HL-60 (cell line): ENCODE data around the gene OGFOD3.

Experiments
- DNase-seq, 2 experiments: peaks; one replicate each; pipeline ENCODE4 v3.0.0-alpha.2; 2010 to 2020; ENCODE audit warnings: low read depth in 1 of 2, low spot score in 1 of 2
- H3K27ac ChIP-seq: fragments of 250-450 bp; sonication (Bioruptor Pico); replicated peaks from 2 replicates; pipeline ENCODE4 v1.5.1; 2020; ENCODE audit warnings: mild to moderate bottlenecking, moderate library complexity
- H3K27me3 ChIP-seq: fragments of 250-450 bp; sonication (Bioruptor Pico); 2 replicates; pipeline ENCODE4 v1.5.1; 2021; ENCODE audit warnings: mild to moderate bottlenecking, moderate library complexity; ENCODE audit not compliant: insufficient read depth, poor library complexity, severe bottlenecking
- H3K4me3 ChIP-seq: replicated peaks from 2 replicates; pipeline ENCODE4 v1.5.1; 2011; ENCODE audit warnings: mild to moderate bottlenecking, control low read depth, low read length; ENCODE audit not compliant: insufficient read depth
- GABPA ChIP-seq: IDR thresholded peaks from 2 replicates; pipeline ENCODE4 v1.6.1; 2012; ENCODE audit warnings: low read depth
- POLR2AphosphoS5 ChIP-seq: IDR thresholded peaks from 2 replicates; pipeline ENCODE4 v1.6.1; 2012; ENCODE audit warnings: low read depth
- SPI1 ChIP-seq: IDR thresholded peaks from 2 replicates; pipeline ENCODE4 v1.6.1; 2012; ENCODE audit warnings: low read depth, mild to moderate bottlenecking, borderline replicate concordance
- TF ChIP-seq, protein P1 (sequence below): IDR thresholded peaks from one replicate; pipeline ENCODE4 v1.5.1; 2011; ENCODE audit warnings: low read length, control low read depth, inconsistent platforms; ENCODE audit not compliant: insufficient read depth
- TF ChIP-seq, protein P2 (sequence below): IDR thresholded peaks from 2 replicates; pipeline ENCODE4 v1.6.1; 2012; ENCODE audit warnings: low read depth; ENCODE audit not compliant: insufficient replicate concordance

Gene OGFOD3

DNA sequence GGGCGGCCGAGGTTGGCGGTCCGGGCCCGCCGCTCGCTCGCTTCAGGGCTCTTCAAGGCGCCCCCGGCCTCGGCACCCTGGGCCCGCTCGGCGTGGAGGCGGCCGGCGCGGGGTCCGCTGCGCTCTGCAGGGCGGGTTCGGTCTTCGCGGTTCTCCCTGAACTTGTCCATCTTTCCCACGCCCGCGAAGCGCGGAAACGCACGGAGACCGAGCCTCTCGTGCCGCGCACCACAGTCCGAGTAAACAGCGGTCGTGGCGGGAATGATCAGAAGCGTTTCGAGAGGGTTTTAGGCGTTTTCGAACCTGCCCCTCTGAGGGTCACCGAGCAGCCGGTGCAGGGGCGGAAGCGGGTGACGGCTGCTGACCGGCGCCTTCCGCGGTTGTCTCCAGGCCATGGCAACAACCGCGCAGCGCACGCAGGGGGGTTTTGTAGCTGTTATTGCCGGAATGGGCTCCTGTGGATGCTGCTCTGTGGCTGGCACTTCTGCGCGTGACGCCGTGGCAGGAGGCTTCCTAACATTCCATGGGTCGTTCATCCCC, 40.6 kb upstream of the OGFOD3 start:
- H3K27me3 ChIP-seq, result no peaks in the 10 kb centered on the region
- peak overlapping the region; percentile 97 for H3K27ac ChIP-seq
- H3K4me3 ChIP-seq, result peak overlapping the region; percentile 86
- TF ChIP-seq, protein P1, sequence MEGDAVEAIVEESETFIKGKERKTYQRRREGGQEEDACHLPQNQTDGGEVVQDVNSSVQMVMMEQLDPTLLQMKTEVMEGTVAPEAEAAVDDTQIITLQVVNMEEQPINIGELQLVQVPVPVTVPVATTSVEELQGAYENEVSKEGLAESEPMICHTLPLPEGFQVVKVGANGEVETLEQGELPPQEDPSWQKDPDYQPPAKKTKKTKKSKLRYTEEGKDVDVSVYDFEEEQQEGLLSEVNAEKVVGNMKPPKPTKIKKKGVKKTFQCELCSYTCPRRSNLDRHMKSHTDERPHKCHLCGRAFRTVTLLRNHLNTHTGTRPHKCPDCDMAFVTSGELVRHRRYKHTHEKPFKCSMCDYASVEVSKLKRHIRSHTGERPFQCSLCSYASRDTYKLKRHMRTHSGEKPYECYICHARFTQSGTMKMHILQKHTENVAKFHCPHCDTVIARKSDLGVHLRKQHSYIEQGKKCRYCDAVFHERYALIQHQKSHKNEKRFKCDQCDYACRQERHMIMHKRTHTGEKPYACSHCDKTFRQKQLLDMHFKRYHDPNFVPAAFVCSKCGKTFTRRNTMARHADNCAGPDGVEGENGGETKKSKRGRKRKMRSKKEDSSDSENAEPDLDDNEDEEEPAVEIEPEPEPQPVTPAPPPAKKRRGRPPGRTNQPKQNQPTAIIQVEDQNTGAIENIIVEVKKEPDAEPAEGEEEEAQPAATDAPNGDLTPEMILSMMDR, result no peak
- no peak for TF ChIP-seq GABPA
- no peak for TF ChIP-seq SPI1
- TF ChIP-seq, protein P2, sequence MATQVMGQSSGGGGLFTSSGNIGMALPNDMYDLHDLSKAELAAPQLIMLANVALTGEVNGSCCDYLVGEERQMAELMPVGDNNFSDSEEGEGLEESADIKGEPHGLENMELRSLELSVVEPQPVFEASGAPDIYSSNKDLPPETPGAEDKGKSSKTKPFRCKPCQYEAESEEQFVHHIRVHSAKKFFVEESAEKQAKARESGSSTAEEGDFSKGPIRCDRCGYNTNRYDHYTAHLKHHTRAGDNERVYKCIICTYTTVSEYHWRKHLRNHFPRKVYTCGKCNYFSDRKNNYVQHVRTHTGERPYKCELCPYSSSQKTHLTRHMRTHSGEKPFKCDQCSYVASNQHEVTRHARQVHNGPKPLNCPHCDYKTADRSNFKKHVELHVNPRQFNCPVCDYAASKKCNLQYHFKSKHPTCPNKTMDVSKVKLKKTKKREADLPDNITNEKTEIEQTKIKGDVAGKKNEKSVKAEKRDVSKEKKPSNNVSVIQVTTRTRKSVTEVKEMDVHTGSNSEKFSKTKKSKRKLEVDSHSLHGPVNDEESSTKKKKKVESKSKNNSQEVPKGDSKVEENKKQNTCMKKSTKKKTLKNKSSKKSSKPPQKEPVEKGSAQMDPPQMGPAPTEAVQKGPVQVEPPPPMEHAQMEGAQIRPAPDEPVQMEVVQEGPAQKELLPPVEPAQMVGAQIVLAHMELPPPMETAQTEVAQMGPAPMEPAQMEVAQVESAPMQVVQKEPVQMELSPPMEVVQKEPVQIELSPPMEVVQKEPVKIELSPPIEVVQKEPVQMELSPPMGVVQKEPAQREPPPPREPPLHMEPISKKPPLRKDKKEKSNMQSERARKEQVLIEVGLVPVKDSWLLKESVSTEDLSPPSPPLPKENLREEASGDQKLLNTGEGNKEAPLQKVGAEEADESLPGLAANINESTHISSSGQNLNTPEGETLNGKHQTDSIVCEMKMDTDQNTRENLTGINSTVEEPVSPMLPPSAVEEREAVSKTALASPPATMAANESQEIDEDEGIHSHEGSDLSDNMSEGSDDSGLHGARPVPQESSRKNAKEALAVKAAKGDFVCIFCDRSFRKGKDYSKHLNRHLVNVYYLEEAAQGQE, result no peak
- TF ChIP-seq POLR2AphosphoS5, result no peak
- DNase-seq, result peak in 1 of 2 experiments; percentile 28

DNA sequence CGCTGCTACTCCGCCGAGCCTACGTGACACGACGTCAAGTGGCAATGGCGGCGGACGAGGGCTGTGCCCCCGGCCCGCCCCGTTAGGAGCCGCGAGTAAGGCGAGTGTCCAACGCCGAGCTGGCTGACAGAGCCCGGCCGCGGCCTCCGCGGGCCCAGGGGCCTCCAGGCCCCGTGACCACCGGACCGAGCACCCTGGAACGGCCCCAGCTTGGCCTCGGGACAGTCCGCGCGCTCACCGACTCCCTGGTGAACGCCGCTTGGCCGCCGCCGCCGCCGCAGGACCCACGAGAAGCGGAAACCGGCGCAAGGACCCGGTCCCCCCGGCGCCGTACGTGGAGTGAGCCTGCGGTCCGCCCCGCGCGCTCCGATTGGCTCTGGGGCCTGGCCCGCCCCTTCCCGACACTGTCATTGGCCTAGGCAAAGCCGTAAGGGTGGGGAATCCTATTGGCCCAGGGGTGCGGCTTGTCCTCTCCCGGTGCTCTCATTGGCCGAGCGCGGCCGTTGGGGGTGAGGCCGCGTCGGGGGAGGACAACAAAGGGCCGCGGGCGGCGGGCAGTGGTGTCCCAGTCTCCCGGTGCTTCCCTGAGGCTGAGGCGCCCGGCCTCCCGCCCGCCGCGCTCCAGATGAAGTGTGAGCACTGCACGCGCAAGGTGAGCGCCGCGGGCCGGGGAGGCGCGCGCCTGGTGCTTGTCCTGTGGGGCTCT, 39.9 kb upstream of the OGFOD3 start, which contains the start of gene NARF:
NARF (plus strand) TSS at position 563 of the 706 bp plus-strand sequence; CDS start at position 626, 63 bp downstream.
- peak within 1 kb of the TSS; percentile 86 for H3K4me3 ChIP-seq
- no peaks in the 10 kb centered on the region for H3K27me3 ChIP-seq
- peak; percentile 98 to 99 for DNase-seq
- TF ChIP-seq, protein P1, result no peak
- TF ChIP-seq, protein P2, result peak; percentile 71
- TF ChIP-seq SPI1 (no peak; the same call in 1 of the 2 replicates), GABPA (peak; percentile 11; the same call in 1 of the 2 replicates), POLR2AphosphoS5 (peak; percentile 71; the same call in 1 of the 2 replicates)
- H3K27ac ChIP-seq, result peak within 1 kb of the TSS; percentile 97

DNA sequence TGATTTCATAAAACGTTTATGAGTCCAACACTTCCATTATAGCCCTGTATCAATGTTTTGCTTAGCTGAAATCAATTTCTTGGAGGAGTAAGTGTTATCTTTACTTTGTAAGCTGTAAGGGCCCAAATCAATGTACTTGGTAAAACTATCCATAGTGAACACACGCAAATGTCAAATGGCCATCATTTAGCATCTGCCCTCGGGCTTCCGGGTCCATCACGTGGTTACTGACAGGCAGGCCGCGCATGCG, 39.5 kb upstream of the OGFOD3 start:
- Histone ChIP-seq H3K4me3 (peak overlapping the region; percentile 86), H3K27me3 (no peaks in the 10 kb centered on the region), H3K27ac (peak overlapping the region; percentile 97)
- DNase-seq, result no peak
- no peak for TF ChIP-seq SPI1
- TF ChIP-seq, protein P1, result no peak
